Gastrocnemius medialis (tissue), 4 donors: ENCODE results near the gene ETNK1. TPM values are rescaled to one million over a fixed set of nuclear protein-coding genes. Genes with fewer than 3 reads are reported as not detected.
"Not testable (repeated sequence)": the region's sequence is repeated elsewhere in the genome, so short reads cannot be mapped to it uniquely, and the experiment has no call there.

Source experiments
- ATAC-seq, 2 donors: fragments of 150-250 bp; one replicate each; pipeline ENCODE4 v1.9.1; 2016
- DNase-seq, 2 donors: peaks; one replicate each; pipeline ENCODE4 v3.0.0-alpha.2; 2019
- H3K27ac ChIP-seq, 4 donors: fragments of 200-600 bp; sonication (generic); 1 replicate in 1 of 4; 2 replicates in 3 of 4; pipeline ENCODE4 v1.5.1; 2016 to 2018; ENCODE audit warnings: mild to moderate bottlenecking in 2 of 4, moderate library complexity in 1 of 4
- H3K27me3 ChIP-seq, 3 donors: fragments of 200-600 bp; sonication (generic) in 2 of 3; 1 replicate in 1 of 3; 2 replicates in 2 of 3; pipeline versions ENCODE4 v1.5.1 to v1.6.0; 2016 to 2019; ENCODE audit warnings: mild to moderate bottlenecking in 1 of 3, moderate library complexity in 1 of 3
- H3K36me3 ChIP-seq, 2 donors: fragments of 200-600 bp; sonication (generic) in 1 of 2; one replicate each; pipeline ENCODE4 v1.5.1; 2017 to 2018
- H3K4me1 ChIP-seq, 2 donors: fragments of 200-600 bp; sonication (generic) in 1 of 2; one replicate each; pipeline ENCODE4 v1.5.1; 2016 to 2017; ENCODE audit warnings: mild to moderate bottlenecking in 2 of 2
- H3K4me3 ChIP-seq, 4 donors: fragments of 200-600 bp; sonication (generic) in 3 of 4; 1 replicate in 1 of 4; 2 replicates in 3 of 4; pipeline ENCODE4 v1.5.1; 2016 to 2019; ENCODE audit warnings: mild to moderate bottlenecking in 2 of 4
- H3K9me3 ChIP-seq, 3 donors: fragments of 200-600 bp; sonication (generic) in 2 of 3; 1 replicate in 1 of 3; 2 replicates in 2 of 3; pipeline ENCODE4 v1.5.1; 2016 to 2019
- CTCF ChIP-seq, 5 experiments: fragments of 450-650 bp in 3 of 5; fragments of 200-600 bp in 2 of 5; sonication (generic) in 2 of 5; IDR thresholded peaks in 4 of 5; conservative IDR thresholded peaks in 1 of 5; 1 replicate in 4 of 5; 2 replicates in 1 of 5; pipeline ENCODE4 v1.5.1; 2016 to 2019; ENCODE audit warnings: antibody characterized with exemption in 5 of 5, mild to moderate bottlenecking in 3 of 5, moderate library complexity in 3 of 5
- POLR2A ChIP-seq, 2 donors: fragments of 450-650 bp; IDR thresholded peaks; one replicate each; pipeline ENCODE4 v1.6.1; 2017; ENCODE audit warnings: antibody characterized with exemption in 2 of 2, mild to moderate bottlenecking in 2 of 2, moderate library complexity in 2 of 2
- in situ Hi-C, 4 donors: fragments of 200-750 bp; cut with MboI; loops; one replicate each; pipeline versions ENCODE4 v1.15.0 to v1.8.0; 2017; ENCODE audit warnings: low sequenced_read_pairs in 4 of 4
- intact Hi-C: fragments of 100-400 bp; cut with DNase I; formaldehyde crosslinking; loops from one replicate; pipeline ENCODE4 v1.15.1; 2023; ENCODE audit warnings: low total_unique reads
- total RNA-seq, 4 donors: library from RNA; depleted of rRNA; stranded (reverse); fragments of >200 nt; gene quantifications; one replicate each; pipeline versions ENCODE4 v1.1.0 to v1.2.3, GENCODE V29; 2016

Gene ETNK1
- total RNA-seq, 4 donors from 2014 or later = 6.5 to 15.1 (median 7.2) TPM

- no peaks in the 10 kb centered on the region for H3K4me1 ChIP-seq
- intact Hi-C loops (no loop called here), in situ Hi-C loops (no loop called here)
- ATAC-seq (no peak), DNase-seq (no peak)
- H3K27me3 ChIP-seq = no peaks in the 10 kb centered on the region
- no peaks in the 10 kb centered on the region for H3K9me3 ChIP-seq
- no peak overlapping the region for H3K27ac ChIP-seq
- no peak overlapping the region for H3K4me3 ChIP-seq
- no peak for TF ChIP-seq POLR2A (IDR thresholded peaks at IDR 0.05)
- no peaks in the 10 kb centered on the region for H3K36me3 ChIP-seq
Measured at GRCh38 chr12:22598763-22599161, 26.2 kb upstream of the ETNK1 start.

- in situ Hi-C loops = no loop called here
- DNase-seq = no peak
- H3K36me3 ChIP-seq = no peaks in the 10 kb centered on the region
- H3K9me3 ChIP-seq = no peaks in the 10 kb centered on the region
- no peak for TF ChIP-seq POLR2A (IDR thresholded peaks at IDR 0.05)
- TF ChIP-seq CTCF (IDR thresholded peaks at IDR 0.05 in 4 of 5, conservative IDR thresholded peaks at IDR 0.05 in 1 of 5) = no peak
- no peak overlapping the region for H3K27ac ChIP-seq
- H3K4me3 ChIP-seq = no peak overlapping the region
- no peak for ATAC-seq
- H3K27me3 ChIP-seq = no peaks in the 10 kb centered on the region
- intact Hi-C loops = no loop called here
- H3K4me1 ChIP-seq = no peaks in the 10 kb centered on the region
Measured at GRCh38 chr12:22600181-22600580, 24.8 kb upstream of the ETNK1 start.

- Histone ChIP-seq H3K36me3 (no peaks in the 10 kb centered on the region), H3K9me3 (no peaks in the 10 kb centered on the region), H3K27ac (no peak overlapping the region), H3K4me3 (no peak overlapping the region), H3K27me3 (no peaks in the 10 kb centered on the region), H3K4me1 (no peaks in the 10 kb centered on the region)
- in situ Hi-C loops (no loop called here), intact Hi-C loops (no loop called here)
- no peak for TF ChIP-seq POLR2A (IDR thresholded peaks at IDR 0.05)
- no peak for TF ChIP-seq CTCF (IDR thresholded peaks at IDR 0.05 in 4 of 5, conservative IDR thresholded peaks at IDR 0.05 in 1 of 5)
- DNase-seq (no peak), ATAC-seq (no peak)
Measured at GRCh38 chr12:22609501-22609900, 15.5 kb upstream of the ETNK1 start.

- Histone ChIP-seq H3K27me3 (no peaks in the 10 kb centered on the region), H3K9me3 (no peaks in the 10 kb centered on the region), H3K4me1 (no peaks in the 10 kb centered on the region), H3K27ac (no peak overlapping the region), H3K4me3 (no peak overlapping the region), H3K36me3 (no peaks in the 10 kb centered on the region)
- no peak for DNase-seq
- intact Hi-C loops = no loop called here
- ATAC-seq = no peak
- in situ Hi-C loops = no loop called here
- TF ChIP-seq POLR2A (IDR thresholded peaks at IDR 0.05) (no peak), CTCF (IDR thresholded peaks at IDR 0.05 in 4 of 5, conservative IDR thresholded peaks at IDR 0.05 in 1 of 5) (no peak)
Measured at GRCh38 chr12:22610131-22610530, 14.8 kb upstream of the ETNK1 start.

- ATAC-seq, DNase-seq, H3K4me1 ChIP-seq, in situ Hi-C loops, intact Hi-C loops, H3K27ac ChIP-seq, H3K9me3 ChIP-seq, H3K27me3 ChIP-seq, H3K36me3 ChIP-seq, H3K4me3 ChIP-seq: not testable (repeated sequence)
Measured at GRCh38 chr12:22612822-22613221, 12.1 kb upstream of the ETNK1 start.

GRCh38 chr12:22615963-22616501 is 8.9 kb upstream of the ETNK1 start:
- TF ChIP-seq CTCF (IDR thresholded peaks at IDR 0.05 in 4 of 5, conservative IDR thresholded peaks at IDR 0.05 in 1 of 5) (no peak), POLR2A (IDR thresholded peaks at IDR 0.05) (no peak)
- no peak overlapping the region for H3K27ac ChIP-seq
- no peaks in the 10 kb centered on the region for H3K36me3 ChIP-seq
- no peaks in the 10 kb centered on the region for H3K9me3 ChIP-seq
- H3K4me3 ChIP-seq = no peak overlapping the region
- no peaks in the 10 kb centered on the region for H3K27me3 ChIP-seq
- DNase-seq (no peak), ATAC-seq (no peak)
- in situ Hi-C loops = no loop called here
- H3K4me1 ChIP-seq = no peaks in the 10 kb centered on the region
- intact Hi-C loops = no loop called here
